Esophagus mucosa (tissue), 1 donor: ENCODE results near the gene FCGR3B. TPM values are rescaled to one million over a fixed set of nuclear protein-coding genes. Genes with fewer than 3 reads are reported as not detected.
"Not testable (repeated sequence)": the region's sequence is repeated elsewhere in the genome, so short reads cannot be mapped to it uniquely, and the experiment has no call there.

Experiments
- ATAC-seq: fragments of 200-7000 bp; cut with Tn5 transposase; one replicate; pipeline ENCODE4 v1.9.1; 2020
- total RNA-seq: library from RNA; stranded (reverse); gene quantifications from one replicate; pipeline ENCODE4 v1.2.4, GENCODE V29; 2023
- donor health status: DM: yes; HTN: yes; CAD: no.

Gene FCGR3B
- total RNA-seq, 1 donor from 2014 or later = 0.64 TPM

- not testable (repeated sequence) for ATAC-seq
Measured at GRCh38 chr1:161605024-161605423, 26.0 kb downstream of the FCGR3B start.

- ATAC-seq = not testable (repeated sequence)
Measured at GRCh38 chr1:161597077-161597476, 33.9 kb downstream of the FCGR3B start.

- ATAC-seq = not testable (repeated sequence)
Measured at GRCh38 chr1:161595583-161595982, 35.4 kb downstream of the FCGR3B start.

GRCh38 chr1:161595173-161595572 lies 35.8 kb downstream of the FCGR3B start:
- ATAC-seq = not testable (repeated sequence)

GRCh38 chr1:161594269-161594984 lies 36.5 kb downstream of the FCGR3B start:
- not testable (repeated sequence) for ATAC-seq

GRCh38 chr1:161593092-161593755 lies 37.8 kb downstream of the FCGR3B start:
- peak; percentile 22 for ATAC-seq

- ATAC-seq = peak; percentile 41
Measured at GRCh38 chr1:161592586-161592985, 38.4 kb downstream of the FCGR3B start.

GRCh38 chr1:161589920-161590319 lies 41.1 kb downstream of the FCGR3B start:
- ATAC-seq = not testable (repeated sequence)

- not testable (repeated sequence) for ATAC-seq
Measured at GRCh38 chr1:161589365-161589764, 41.6 kb downstream of the FCGR3B start.

GRCh38 chr1:161588596-161588995 lies 42.4 kb downstream of the FCGR3B start:
- not testable (repeated sequence) for ATAC-seq

GRCh38 chr1:161582882-161583281 lies 48.1 kb downstream of the FCGR3B start:
- ATAC-seq = not testable (repeated sequence)

- ATAC-seq = not testable (repeated sequence)
Measured at GRCh38 chr1:161580879-161581537, 50.0 kb downstream of the FCGR3B start.

- ATAC-seq = not testable (repeated sequence)
Measured at GRCh38 chr1:161579856-161580507, 51.0 kb downstream of the FCGR3B start.

GRCh38 chr1:161576676-161577075 lies 54.3 kb downstream of the FCGR3B start:
- not testable (repeated sequence) for ATAC-seq

Other genes starting within 250 kb of the FCGR3B start
- 3.1 TPM for gene FCGR2A, start 125.7 kb downstream of the FCGR3B start, total RNA-seq
- 1.4 TPM for gene HSPA6, start 106.6 kb downstream of the FCGR3B start, total RNA-seq
- gene FCGR3A, start 81.4 kb downstream of the FCGR3B start, total RNA-seq = 1.00 TPM
- 0.80 TPM for gene FCGR2B, start 32.0 kb upstream of the FCGR3B start, total RNA-seq
- gene FCRLA, start 76.1 kb upstream of the FCGR3B start, total RNA-seq = 0.56 TPM
- 0.72 TPM for gene FCRLB, start 90.4 kb upstream of the FCGR3B start, total RNA-seq
- gene DUSP12, start 118.6 kb upstream of the FCGR3B start, total RNA-seq = 13.0 TPM
- 11.4 TPM for gene ATF6, start 135.1 kb upstream of the FCGR3B start, total RNA-seq